ENCODE measurements around the gene SIAH1.
"Not testable (repeated sequence)": the region's sequence is repeated elsewhere in the genome, so short reads cannot be mapped to it uniquely, and the experiment has no call there.

The SIAH1 gene

GRCh38 chr16:48365601-48366164 is 19.5 kb downstream of the SIAH1 start:
- peak; percentile 93 for DNase-seq

- DNase-seq: no peak
These were observed 20.1 kb downstream of the SIAH1 start for GRCh38 chr16:48365025-48365600.

- peak; percentile 81 for DNase-seq
These were observed 23.6 kb downstream of the SIAH1 start for GRCh38 chr16:48361540-48362144.

- DNase-seq: no peak
These were observed 24.2 kb downstream of the SIAH1 start for GRCh38 chr16:48361012-48361411.

- DNase-seq: no peak
These were observed 25.2 kb downstream of the SIAH1 start for GRCh38 chr16:48359983-48360382.

- no peak for DNase-seq
These were observed 26.8 kb downstream of the SIAH1 start for GRCh38 chr16:48358419-48358818.

GRCh38 chr16:48356633-48357376 is 28.4 kb downstream of the SIAH1 start:
- no peak for DNase-seq

GRCh38 chr16:48354877-48355855 is 30.0 kb downstream of the SIAH1 start:
- DNase-seq: no peak

- not testable (repeated sequence) for DNase-seq
These were observed 30.8 kb downstream of the SIAH1 start for GRCh38 chr16:48354385-48354784.

- peak; percentile 82 for DNase-seq
These were observed 31.5 kb downstream of the SIAH1 start for GRCh38 chr16:48353565-48354163.

- peak; percentile 20 for DNase-seq
These were observed 32.4 kb downstream of the SIAH1 start for GRCh38 chr16:48352648-48353390.

- no peak for DNase-seq
These were observed 34.5 kb downstream of the SIAH1 start for GRCh38 chr16:48350736-48351135.

- DNase-seq: no peak
These were observed 37.2 kb downstream of the SIAH1 start for GRCh38 chr16:48347980-48348379.

GRCh38 chr16:48347191-48347865 is 37.9 kb downstream of the SIAH1 start:
- DNase-seq: peak; percentile 18

- DNase-seq: no peak
These were observed 42.6 kb downstream of the SIAH1 start for GRCh38 chr16:48342591-48342990.

- DNase-seq: no peak
These were observed 45.2 kb downstream of the SIAH1 start for GRCh38 chr16:48340054-48340453.

GRCh38 chr16:48335961-48336360 is 49.3 kb downstream of the SIAH1 start:
- no peak for DNase-seq

- DNase-seq: no peak
These were observed 50.9 kb downstream of the SIAH1 start for GRCh38 chr16:48334325-48334724.

GRCh38 chr16:48332978-48333377 is 52.2 kb downstream of the SIAH1 start:
- no peak for DNase-seq

- peak; percentile 35 for DNase-seq
These were observed 54.4 kb downstream of the SIAH1 start for GRCh38 chr16:48330841-48331192.
